ENCODE data around the gene ZNF474. TPM values are rescaled to one million over a fixed set of nuclear protein-coding genes. Genes with fewer than 3 reads are reported as not detected.
"Not testable (repeated sequence)": the region's sequence is repeated elsewhere in the genome, so short reads cannot be mapped to it uniquely, and the experiment has no call there.

ZNF474 gene
- total and polyA plus RNA-seq, 2 of the 4 experiments (the other 2 are of a cell fraction) = 0.24 to 0.54 TPM

GRCh38 chr5:122094251-122094650, 35.1 kb upstream of the ZNF474 start:
- dilution Hi-C loops (cut with HindIII; ENCODE audit: low sequenced_read_pairs, unreplicated experiment); DNase-seq; H3K23ac ChIP-seq (ENCODE audit: low read depth, low read length); H3K27me3 ChIP-seq (ENCODE audit: control insufficient read depth, insufficient read depth, low read length); H3K9me1 ChIP-seq (ENCODE audit: insufficient read depth, low read length); intact Hi-C loops (cut with micrococcal nuclease); H3K9ac ChIP-seq (ENCODE audit: low read depth, low read length); H3K14ac ChIP-seq (replicated peaks; ENCODE audit: low read depth, low read length); H3K79me1 ChIP-seq (ENCODE audit: low read depth in 1 of 2, low read length in 2 of 2); H3K4me3 ChIP-seq (ENCODE audit: insufficient read depth, low read depth, low read length); H2AK5ac ChIP-seq (ENCODE audit: low read depth, low read length); BruUV-seq (replicated peaks); H2AFZ ChIP-seq (replicated peaks; ENCODE audit: low read length, poor library complexity); POLR2A ChIA-PET (ENCODE audit: unreplicated experiment); H3K4me2 ChIP-seq (ENCODE audit: low read depth, low read length); H4K20me1 ChIP-seq (ENCODE audit: insufficient read depth, low read length); H2AK9ac ChIP-seq (replicated peaks; ENCODE audit: low read depth, low read length, poor library complexity); H3K36me3 ChIP-seq (ENCODE audit: control insufficient read depth, insufficient read depth, low read length); ATAC-seq (ENCODE audit: low read depth); H3K9me3 ChIP-seq (ENCODE audit: control insufficient read depth, insufficient read depth, low read length): not testable (repeated sequence)
- Histone ChIP-seq H3K56ac (ENCODE audit: extremely low read depth, insufficient read depth, low read length) (0 out of 2 replicates have a peak overlapping the region, but pooled peaks have one; percentile 47), H3K4ac (ENCODE audit: low read depth, low read length) (peak overlapping the region; percentile 89), H3K27ac (ENCODE audit: insufficient read depth, low read length) (peak overlapping the region; percentile 74; the same call in 1 of the 2 replicates), H4K5ac (ENCODE audit: low read depth, low read length) (peak overlapping the region; percentile 16; the same call in 1 of the 2 replicates), H2BK120ac (ENCODE audit: low read depth, low read length) (peak overlapping the region; percentile 78; the same call in 1 of the 2 replicates), H3K18ac (ENCODE audit: low read depth, low read length) (peak overlapping the region; percentile 73), H2BK20ac (ENCODE audit: low read depth, low read length) (peak overlapping the region; percentile 72; the same call in 1 of the 2 replicates), H4K91ac (ENCODE audit: insufficient read depth, low read depth, low read length) (peak overlapping the region; percentile 64; the same call in 1 of the 2 replicates), H4K8ac (ENCODE audit: low read depth in 2 of 2, low read length in 2 of 2) (peak overlapping the region; percentile 40 to 54; a peak in 2 of 4 replicates), H3K4me1 (ENCODE audit: control insufficient read depth, insufficient read depth, low read length) (peaks cover 20% of the 10 kb centered on the region), H2BK5ac (ENCODE audit: low read depth, low read length, poor library complexity, severe bottlenecking) (peak overlapping the region; percentile 92), H2BK15ac (ENCODE audit: low read depth, low read length) (peak overlapping the region; percentile 94; the same call in 2 of the 3 replicates)
- 100% methylated on average over 1 of the region's 5 CpGs; no CpG with 5 or more reads in 1 of the 2 experiments for WGBS, 2 experiments (ENCODE audit: extremely low coverage in 2 of 2, insufficient read length in 1 of 2)
- in situ Hi-C loops (cut with MboI; ENCODE audit: low sequenced_read_pairs) = loop anchor here (5.0 kb wide), 1 partner anchor 63 kb away; no protein-coding TSS in a partner anchor
- CTCF ChIA-PET = interaction anchor here (1.0 to 1.6 kb wide), 3 partner anchors 18 to 65 kb away, joined by 3 to 9 read pairs (median 5); no protein-coding TSS in a partner anchor
